Right forelimb (tissue), 1 donor: ENCODE results near the gene AGRN.
"Not testable (repeated sequence)": the region's sequence is repeated elsewhere in the genome, so short reads cannot be mapped to it uniquely, and the experiment has no call there.

Source experiments
- DNase-seq: peaks from one replicate; pipeline ENCODE4 v3.0.0-alpha.2; 2018

Gene AGRN

GRCh38 chr1:1020000-1020404 is at the start of gene AGRN:
TSS of gene AGRN (plus strand) at chr1:1020120. CDS start at chr1:1020173, 53 bp downstream.
- no peak for DNase-seq

- DNase-seq: no peak
Observed at GRCh38 chr1:970242-970972, 49.5 kb upstream of the AGRN start.

GRCh38 chr1:970973-971730 is 48.8 kb upstream of the AGRN start:
- DNase-seq: no peak

GRCh38 chr1:971751-972506 is 48.0 kb upstream of the AGRN start:
- DNase-seq: no peak

- DNase-seq: no peak
Observed at GRCh38 chr1:972726-973458, 47.0 kb upstream of the AGRN start.

GRCh38 chr1:973459-974292 is 46.2 kb upstream of the AGRN start:
- DNase-seq: no peak

- DNase-seq: no peak
Observed at GRCh38 chr1:974293-974640, 45.7 kb upstream of the AGRN start.

GRCh38 chr1:974687-975328 is 45.1 kb upstream of the AGRN start:
- DNase-seq: no peak

GRCh38 chr1:975365-975764 is 44.6 kb upstream of the AGRN start:
- no peak for DNase-seq

GRCh38 chr1:975896-976683 is 43.8 kb upstream of the AGRN start:
- DNase-seq: peak; percentile 73

GRCh38 chr1:976791-977190 is 43.1 kb upstream of the AGRN start:
- not testable (repeated sequence) for DNase-seq

GRCh38 chr1:978069-978834 is 41.7 kb upstream of the AGRN start:
- no peak for DNase-seq

- no peak for DNase-seq
Observed at GRCh38 chr1:978835-979743, 40.8 kb upstream of the AGRN start.

GRCh38 chr1:979744-980072 is 40.2 kb upstream of the AGRN start:
- DNase-seq: no peak

GRCh38 chr1:980137-980571 is 39.8 kb upstream of the AGRN start:
- DNase-seq: no peak

- DNase-seq: no peak
Observed at GRCh38 chr1:980602-981395, 39.1 kb upstream of the AGRN start.

GRCh38 chr1:981491-981954 is 38.4 kb upstream of the AGRN start:
- no peak for DNase-seq
